Measurements from ENCODE around the gene RALGDS.

Gene RALGDS

DNA sequence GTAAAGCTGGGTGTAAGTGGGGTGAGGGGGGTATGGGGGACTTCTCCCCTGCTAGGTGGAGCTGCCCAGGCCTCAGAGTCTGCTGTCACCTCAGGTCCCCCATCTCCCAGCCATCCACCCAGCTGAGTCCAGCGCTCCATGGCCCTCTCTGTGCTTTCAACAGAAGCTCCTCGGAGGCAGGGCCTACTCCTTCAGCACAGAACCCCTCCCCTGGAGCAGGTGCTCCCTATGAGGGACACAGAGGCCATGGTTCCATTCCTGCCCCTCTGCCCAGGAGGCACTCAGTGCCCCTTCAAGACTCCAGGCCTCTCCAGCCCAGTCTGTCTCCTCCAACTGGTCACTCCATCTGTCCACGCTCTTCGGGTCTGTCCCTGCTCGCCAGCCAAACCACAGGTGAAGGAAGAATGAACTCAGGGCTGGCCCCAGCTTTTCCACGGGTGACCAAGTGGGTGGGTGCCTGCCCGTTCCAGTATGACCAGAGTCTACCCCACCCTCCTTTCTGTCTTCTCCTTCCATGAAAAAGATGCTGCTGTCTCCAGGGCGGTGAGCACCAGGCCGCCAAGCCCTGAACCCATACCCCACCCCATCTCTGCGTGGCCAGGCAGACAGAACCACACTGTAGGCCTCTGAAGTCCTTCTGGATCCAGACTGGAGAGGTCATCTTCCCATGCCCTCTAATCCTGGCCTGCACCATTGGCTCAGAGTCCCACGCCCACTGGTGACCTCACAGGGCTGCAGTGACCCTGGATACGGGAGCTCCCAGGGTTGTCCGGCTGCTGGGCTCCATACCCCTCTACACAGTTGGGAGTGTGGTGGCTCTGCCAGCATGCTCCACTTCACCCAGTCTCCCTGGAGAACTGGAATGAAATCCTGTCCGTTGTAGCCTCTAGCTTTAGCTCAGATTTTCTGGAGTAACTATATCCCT is 30.8 kb upstream of the RALGDS start:
- H3K4me3 ChIP-seq (ENCODE audit: low read depth, low read length), result no peak overlapping the region

DNA sequence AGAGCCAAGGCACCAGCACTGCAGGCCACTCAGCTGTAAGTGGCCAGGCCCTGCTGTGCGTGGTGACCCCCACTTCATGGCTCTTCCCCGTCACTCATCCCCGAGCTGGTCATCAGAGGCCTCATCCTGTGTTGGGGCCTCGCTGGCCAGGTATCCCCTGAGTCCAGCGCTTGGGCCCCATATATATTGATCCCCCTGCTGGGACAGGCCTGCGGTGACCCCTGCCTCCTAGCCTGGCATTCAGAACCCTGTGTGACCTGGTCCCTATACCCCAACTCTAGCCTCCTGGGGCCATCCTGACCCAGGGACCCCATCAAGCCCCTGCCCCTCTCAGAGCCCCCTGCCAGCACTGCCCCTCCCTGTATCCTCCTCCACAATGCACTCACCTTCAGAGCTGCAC is 30.0 kb upstream of the RALGDS start:
- H3K4me3 ChIP-seq (ENCODE audit: low read depth, low read length), result no peak overlapping the region

DNA sequence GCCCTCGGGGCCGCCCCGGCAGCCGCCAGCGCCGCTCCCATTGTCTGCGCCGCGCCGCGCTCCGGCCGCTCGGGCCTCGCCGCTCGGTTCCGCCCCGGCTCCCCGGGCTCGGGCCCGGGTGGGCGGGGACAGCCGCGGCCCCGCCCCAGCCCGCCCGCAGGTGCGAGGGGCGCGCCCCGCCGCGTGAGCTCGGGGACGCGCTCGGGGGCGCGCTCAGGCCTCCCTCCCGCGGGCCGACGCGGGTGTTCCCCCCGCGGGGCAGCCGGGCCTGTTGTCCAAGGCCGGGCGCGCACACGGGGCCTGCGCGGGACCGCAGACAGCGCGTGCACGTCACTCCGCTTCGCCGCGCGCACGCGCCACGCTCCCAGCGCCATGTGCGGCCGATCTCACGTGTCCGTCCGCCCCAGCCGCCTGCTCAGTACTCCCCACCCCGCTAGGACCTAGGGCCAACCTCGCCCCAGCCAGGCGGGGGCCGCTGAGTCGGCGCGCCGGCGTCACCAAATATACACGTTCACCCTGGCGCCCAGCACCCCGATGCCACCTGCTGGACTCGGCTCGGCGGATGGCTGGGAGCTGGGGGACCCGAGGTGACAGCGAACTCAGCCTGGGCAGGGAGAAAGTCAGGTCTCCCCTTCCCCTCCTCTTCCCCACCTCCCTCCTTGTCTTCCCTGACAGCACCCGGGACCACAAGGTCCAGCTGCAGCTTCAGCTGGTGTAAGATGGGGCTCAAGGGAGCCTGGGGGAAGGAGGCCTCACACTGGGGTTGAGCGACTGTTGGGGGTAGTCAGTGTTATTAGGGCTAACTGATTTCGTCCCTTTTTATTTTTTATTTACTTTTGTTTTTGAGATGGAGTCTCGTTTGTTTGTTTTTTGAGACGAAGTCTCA is 28.3 kb upstream of the RALGDS start:
- peak overlapping the region; percentile 45 for H3K4me3 ChIP-seq (ENCODE audit: low read depth, low read length)

DNA sequence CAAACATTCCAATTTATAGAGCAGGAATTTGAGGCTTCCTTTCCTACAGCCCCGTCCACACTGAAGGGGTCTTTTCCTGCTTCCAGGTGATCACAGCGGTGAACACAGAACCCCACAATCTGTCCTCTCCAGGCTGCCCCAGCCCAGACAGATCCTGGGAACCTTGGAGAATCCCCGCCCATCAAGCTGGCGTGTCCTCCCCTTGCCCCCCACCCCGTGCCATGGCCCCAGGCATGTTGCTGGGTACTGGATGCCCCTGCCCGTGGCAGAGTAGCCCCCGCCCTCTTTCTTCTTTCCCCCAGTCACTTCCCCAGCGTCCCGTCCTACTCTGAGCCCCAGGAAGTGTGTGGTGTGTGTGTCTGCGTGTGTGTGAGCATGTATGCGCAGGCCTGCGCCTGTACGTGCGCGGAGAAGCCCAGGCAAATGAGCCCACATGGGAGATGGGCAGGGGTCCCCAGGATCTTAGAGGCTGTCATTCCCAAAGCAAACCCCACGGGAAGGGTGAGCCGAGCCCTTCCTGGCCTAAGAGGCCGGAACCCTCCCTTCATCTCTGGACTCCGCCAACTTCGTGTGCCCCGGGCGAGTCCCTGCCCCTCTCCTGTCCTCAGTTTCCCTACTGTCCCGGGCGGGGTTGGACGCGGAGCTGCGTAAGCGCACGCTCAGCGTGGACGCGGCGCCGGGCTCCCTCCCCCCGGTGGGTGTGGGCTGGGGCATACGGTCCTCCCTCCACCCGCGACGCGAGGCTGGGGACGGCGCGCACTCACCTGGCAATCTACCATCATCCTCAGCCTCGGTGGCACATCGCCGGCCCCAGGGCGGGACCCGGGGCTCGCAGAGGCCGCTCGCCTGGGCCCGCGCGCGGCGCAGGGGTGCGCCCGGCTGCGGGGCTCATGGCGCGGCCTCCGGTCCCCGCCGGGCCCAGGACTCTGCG is 27.4 kb upstream of the RALGDS start:
- H3K4me3 ChIP-seq (ENCODE audit: low read depth, low read length), result peak overlapping the region; percentile 45

DNA sequence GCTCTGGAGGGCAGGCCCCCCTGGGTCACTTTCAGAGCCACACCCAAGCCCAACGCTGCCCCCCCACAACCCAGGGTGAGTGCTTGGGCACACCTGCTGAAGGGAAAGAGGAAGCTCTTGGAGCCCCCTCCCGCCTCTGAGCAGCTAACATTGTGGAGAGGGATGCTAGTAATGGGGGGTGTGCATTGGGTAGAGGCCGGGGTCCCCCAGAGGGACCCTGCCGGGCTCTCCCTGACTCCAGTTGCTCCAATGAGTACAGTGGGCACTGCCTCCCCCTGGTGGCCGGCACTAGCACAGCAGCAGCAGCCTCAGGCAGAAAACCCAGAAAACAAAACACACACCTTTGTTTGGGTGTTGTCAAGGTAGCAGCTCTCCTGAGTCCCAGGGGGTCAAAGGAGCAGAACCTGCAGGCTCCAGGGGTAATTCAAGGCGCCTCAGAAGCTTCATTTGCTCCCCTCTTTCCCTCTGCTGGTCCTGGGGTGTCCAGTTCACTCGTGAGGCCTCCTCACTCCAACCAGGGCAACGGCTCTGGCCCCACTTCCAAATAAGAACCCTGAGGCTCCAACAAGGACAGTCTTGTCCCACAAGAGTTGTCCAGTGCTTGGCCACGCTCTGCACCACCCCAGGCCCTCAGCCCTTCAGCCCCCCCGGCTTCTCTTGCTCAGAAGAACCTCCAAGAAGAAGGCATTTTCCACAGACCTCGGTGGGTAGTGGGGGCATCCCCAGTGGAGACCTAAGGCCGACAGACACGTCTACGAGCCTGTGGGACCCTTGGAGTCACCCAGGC is 26.6 kb upstream of the RALGDS start:
- no peak overlapping the region for H3K4me3 ChIP-seq (ENCODE audit: low read depth, low read length)

DNA sequence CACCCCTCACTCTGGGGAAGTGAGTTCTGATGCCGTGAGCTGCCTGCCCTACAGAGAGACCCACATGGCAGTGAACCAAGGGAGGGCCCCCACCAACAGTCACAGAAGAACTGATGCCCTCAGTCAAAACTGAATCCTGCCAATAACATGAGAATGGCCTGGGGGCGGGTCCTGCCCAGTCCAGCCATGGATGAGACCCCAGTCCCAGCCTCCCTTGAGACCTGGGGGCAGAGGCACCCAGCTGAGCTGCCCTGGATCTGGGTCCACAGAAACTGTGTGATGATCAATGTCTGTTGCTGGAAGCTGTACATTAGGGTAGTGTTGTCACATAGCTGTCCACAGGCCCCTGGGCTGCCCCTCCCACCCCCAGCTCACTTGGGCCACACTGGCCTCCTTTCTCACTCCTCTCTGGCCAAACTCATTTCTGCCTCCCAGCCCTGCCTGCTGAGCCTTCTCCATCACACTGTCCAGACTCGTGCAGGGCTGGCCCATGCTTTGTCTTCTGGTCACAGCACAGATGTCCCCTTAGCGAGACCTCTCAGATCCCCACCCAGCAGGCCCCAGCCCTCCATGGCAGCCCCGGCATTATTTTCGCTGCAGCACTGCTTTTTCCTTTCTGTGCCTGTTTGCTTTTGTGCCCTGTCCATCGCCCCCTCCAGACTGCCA is 25.8 kb upstream of the RALGDS start:
- H3K4me3 ChIP-seq (ENCODE audit: low read depth, low read length), result no peak overlapping the region

DNA sequence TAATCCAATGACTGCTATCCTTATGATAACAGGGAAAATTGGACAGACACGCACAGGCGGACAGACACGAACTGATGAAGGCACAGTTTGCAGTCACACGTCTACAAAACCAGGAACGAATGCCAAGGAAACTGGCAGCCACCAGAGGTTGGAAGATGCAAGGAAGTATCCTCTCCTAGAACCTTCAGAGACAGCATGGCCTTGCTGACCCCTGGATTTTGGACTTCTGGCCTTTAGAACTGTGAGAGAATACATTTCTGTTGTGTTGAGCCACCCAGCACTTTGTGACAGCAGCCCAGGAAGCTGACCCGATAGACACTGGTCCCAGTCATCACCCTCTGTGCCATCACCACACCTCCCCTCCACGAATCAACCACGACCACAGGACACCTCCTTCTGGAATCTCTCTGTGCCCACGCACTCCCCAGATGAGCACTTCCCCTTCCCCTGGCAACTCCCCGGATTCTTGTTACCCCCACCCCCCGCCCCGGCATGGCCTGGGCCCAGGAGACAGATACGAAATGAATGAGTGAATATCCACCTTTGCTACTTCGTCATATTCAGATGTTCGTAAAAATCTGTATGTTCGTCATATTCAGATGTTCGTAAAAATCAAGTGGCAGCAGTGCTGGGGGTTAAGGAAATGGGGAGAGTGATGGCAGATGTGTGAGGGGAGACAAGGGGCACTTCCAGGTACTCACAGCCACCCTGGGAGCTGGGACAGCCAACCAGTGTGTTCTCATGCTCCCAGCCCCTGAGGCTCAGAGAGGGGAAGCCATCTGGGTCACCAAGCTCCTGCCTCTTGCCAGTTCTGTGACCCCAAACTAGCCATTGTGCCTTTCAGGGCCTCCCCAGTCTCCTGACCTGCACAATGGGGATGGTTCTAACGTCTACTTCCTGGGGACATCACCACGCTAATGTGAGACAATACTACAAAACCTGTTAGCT is 24.1 kb upstream of the RALGDS start:
- no peak overlapping the region for H3K4me3 ChIP-seq (ENCODE audit: low read depth, low read length)

DNA sequence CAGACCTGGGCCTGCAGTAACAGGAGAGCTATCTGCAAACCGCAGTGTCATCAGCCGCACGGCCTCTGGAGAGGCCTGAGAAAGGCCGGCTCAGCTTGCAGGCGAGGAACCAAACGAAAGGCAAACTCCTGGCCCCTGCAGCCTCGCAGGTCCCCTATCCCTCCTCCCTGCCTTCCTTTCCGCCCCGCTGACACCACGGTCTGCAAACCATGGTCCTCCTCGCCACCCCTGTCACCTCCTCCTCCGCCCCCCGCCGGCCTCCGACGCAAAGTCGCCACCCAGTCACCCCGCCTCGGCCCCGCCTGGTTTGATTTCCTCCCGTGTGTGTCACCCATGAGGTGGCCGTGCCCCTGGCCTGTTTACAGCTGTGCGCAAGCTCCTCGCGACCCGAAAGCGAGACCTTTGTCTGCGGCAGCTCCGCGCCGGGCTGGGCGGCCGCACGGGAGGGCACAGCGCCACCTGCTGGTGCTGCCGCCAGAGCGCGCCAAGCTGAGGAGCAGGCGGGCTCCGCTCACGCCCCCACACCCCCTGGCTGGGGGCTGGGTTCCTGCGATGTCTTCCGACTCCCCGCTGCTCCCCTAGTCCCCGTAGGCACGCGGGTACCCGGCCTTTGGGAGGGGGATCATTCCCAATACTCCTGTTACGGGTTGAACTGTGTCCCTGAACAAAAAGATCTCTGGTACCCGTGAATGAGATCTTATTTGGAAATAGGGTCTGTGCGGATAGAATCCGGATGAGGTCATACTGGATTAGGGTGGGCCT is 23.3 kb upstream of the RALGDS start:
- no peak overlapping the region for H3K4me3 ChIP-seq (ENCODE audit: low read depth, low read length)

DNA sequence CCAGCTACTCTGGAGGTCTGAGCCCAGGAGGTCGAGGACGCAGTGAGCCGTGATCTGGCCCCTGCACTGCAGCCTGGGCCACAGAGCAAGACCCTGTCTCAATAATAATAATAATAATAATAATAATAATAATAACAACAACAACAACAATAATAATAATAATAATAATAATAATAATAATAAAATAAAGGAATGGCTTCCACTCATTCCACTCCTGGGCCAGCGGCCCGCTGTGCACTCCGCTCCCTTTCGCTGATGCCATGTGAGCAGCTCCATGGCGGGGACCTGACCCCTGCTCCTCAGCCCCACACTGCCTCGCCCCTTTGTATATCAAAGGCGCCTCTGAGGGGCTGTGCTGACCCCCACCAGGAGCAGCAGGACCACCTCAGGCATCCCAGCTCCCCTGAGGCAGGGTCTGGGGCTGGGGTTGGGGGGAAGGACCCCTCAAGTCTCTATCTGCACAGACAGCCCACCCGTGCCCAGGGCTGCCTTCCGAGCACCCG is 22.6 kb upstream of the RALGDS start:
- H3K4me3 ChIP-seq (ENCODE audit: low read depth, low read length), result no peak overlapping the region

DNA sequence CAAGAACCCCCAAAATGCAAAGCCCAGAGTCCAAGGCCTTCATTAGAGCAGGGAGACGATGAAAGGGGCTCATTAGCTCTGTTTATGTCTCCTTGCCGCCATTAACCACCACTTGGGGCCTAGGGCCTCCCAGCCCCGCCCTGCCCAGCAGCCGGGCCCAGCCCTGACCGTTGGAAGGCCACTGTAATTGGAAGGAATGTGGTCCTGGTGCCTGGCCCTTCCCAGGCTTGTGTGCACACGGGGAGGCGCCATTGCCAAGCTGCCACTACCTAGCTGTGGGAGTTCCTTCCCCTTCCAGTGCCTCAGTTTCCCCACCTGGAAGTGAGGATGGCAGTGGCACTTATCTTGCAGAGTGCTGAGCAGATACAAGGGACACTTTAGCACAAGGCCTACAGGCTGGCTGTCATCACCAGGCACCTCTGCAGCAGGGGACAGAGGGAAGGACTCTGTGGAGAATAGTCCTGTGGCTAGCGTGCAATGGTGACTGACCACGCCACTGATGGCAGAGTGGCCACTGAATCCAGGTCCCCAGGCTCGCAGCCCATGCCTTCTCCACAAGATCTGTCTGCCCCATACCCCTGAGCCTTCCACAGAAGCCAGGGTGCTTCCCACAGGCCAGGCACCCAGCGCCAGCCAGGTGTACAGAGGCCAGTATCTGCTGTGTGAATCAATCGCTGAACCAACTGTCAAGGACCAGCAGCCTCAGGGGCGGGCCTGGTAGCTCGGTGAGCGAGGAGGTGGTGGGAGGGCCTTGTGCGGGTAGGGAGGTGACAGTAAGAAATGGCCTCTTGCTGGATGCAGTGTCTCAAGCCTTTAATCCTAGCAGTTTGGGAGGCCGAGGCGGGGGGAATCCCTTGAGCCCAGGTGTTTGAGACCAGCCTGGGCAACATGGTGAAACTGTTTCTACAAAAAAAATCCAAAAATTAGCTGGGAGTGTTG is 21.9 kb upstream of the RALGDS start:
- no peak overlapping the region for H3K4me3 ChIP-seq (ENCODE audit: low read depth, low read length)

DNA sequence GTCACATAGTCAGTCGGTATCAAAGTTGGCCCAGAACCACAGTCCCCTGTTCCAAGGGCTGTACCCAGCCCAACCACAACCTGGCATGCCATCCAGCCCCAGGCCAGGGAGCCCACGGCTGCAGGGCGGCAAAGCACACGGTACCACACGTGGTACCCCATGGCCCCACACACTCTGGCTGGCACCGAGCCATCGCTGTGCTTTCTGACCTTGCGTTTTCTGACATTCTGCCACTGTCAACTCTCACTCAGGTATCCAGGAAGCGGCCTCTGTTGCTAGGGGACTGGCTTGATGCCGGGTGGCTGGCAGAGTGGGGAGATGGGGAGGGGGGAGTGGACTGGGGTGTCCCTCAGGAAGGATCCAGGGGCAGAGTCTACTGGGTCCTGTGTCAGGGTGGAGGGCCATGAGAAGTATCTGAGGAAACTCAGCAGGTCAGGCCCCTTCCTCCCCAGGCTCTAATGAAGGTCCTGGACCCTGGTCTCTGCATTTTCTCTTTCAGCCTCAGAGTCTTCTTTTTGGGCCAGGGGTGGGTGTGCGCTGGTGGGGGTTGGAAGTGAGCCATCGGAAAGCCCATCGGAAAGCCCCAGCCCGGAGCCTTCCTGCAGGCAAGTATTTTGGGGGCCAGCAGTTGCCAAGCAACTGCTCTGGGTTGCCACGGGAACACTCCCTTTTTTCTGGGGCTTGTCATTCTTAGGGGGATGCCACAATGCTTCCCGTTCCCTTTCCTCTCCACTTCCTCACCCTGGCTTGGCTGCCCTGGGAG is 21.0 kb upstream of the RALGDS start:
- H3K4me3 ChIP-seq (ENCODE audit: low read depth, low read length), result no peak overlapping the region

DNA sequence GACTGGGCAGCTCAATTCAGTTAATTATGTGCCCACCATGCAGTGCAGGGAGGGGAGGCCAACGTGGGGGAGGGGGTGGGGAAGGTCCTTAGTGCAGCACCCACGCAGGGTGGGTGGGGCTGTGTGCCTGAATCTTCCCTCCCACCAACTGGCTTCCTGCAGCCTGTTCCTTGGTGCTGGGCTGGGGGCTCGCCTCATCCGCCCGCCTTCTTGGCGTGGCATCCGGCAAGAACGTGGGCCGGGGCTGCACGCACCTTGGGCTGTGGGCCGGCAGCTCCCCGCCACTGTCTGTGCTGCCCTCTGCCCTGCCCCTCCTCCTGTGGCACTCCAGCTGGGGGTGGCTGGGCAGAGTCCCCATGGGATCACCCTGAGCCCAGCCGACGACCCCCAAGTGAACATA is 19.6 kb upstream of the RALGDS start:
- H3K4me3 ChIP-seq (ENCODE audit: low read depth, low read length), result no peak overlapping the region

DNA sequence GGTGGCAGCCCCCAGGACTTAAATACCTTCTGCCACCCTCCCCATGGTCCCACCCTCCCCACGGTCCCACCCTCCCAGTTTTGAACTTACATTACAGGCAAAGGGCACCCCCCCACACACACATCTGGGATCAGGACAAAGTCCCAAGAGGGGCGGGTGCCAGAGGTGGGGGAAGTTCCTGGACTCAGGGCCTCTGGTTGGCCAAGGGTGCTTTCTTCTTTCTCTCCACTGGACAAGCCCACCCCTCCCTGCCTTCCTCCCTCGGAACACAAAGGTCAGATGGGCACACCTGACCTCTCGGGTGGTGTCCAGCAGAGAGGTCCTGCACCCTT is 19.1 kb upstream of the RALGDS start:
- no peak overlapping the region for H3K4me3 ChIP-seq (ENCODE audit: low read depth, low read length)

DNA sequence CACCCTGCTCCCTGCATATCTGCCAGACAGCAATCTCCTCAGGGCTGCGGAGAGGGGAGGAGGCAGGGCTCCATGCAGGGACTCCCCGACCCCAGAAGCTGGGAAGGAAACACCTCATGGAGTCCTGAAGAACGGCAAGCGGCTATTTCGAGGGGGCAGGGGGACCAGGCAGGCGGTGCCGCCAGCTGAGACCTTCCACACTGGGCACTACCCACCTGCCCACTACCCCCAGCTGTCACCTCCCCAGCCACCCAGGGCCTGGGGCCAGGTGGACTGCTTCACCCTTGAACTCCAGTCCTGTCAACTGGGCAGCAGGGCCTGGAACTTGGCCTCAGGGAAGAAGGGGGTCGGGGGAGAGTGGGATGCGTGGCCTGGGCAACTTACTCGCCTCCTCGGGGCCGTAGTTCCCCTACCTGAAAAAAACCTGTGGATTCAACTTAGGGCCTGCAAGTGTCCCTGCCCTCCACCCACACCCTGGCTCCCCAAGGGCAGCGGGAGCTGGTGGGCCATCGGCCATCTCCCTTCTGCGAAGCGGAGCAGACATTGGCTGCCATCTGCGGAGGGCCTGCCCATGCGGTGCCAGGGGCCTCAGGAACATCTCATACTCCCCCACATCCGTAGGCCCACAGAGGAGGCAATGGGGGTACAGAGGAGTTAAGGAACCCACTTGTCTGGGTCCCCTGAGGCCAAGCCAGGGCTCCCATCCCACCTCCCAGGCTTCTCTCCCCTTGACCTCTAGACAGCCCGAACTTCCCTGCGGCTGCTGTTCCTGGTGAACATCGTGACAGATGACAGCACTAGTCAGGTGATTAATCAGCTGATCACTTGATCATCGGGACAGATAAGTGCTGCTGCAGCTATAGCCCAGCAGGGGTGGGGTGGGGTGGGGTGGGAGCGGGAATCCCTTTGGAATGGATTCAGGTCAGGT is 18.5 kb upstream of the RALGDS start:
- no peak overlapping the region for H3K4me3 ChIP-seq (ENCODE audit: low read depth, low read length)
